Measurements from ENCODE around the gene UBA6. TPM values are rescaled to one million over a fixed set of nuclear protein-coding genes. Genes with fewer than 3 reads are reported as not detected.

The UBA6 gene
- total RNA-seq, 1 experiment from 2014 or later: 83.1 TPM

DNA sequence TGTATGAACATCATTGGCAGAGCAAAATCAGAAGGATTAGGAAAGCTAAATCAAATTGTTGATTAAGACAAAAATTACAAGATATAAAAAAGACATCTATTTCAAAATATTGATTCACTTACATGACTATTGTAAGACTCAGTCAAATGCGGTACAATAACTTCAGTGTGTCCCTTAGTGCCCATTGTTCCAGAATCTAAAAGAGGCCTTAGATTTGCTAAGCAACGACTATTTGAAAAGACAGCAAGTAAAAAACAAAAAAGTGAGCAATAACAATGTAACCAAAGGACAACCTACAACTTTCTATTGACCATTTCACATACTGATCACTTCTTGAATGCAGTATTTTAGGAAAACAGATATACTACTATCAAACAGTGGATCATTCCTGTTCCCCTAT is 65.6 kb downstream of the UBA6 start:
- no peak for DNase-seq (ENCODE audit: unreplicated experiment)
- Mint-ChIP-seq H3K4me1 (ENCODE audit: insufficient read depth, unreplicated experiment) (no peaks in the 10 kb centered on the region), H3K9me3 (ENCODE audit: unreplicated experiment) (no peaks in the 10 kb centered on the region), H3K4me3 (ENCODE audit: unreplicated experiment) (no peak overlapping the region), H3K27me3 (ENCODE audit: insufficient read depth, unreplicated experiment) (no peaks in the 10 kb centered on the region), H3K36me3 (ENCODE audit: insufficient read depth, unreplicated experiment) (peaks cover 61% of the 10 kb centered on the region), H3K27ac (ENCODE audit: low read depth, unreplicated experiment) (no peak overlapping the region)
- BruUV-seq (replicated peaks): no TSS peak
- intact Hi-C loops (cut with micrococcal nuclease): no loop called here
- POLR2A ChIA-PET: no interaction called here
- TF ChIP-seq, protein P1, sequence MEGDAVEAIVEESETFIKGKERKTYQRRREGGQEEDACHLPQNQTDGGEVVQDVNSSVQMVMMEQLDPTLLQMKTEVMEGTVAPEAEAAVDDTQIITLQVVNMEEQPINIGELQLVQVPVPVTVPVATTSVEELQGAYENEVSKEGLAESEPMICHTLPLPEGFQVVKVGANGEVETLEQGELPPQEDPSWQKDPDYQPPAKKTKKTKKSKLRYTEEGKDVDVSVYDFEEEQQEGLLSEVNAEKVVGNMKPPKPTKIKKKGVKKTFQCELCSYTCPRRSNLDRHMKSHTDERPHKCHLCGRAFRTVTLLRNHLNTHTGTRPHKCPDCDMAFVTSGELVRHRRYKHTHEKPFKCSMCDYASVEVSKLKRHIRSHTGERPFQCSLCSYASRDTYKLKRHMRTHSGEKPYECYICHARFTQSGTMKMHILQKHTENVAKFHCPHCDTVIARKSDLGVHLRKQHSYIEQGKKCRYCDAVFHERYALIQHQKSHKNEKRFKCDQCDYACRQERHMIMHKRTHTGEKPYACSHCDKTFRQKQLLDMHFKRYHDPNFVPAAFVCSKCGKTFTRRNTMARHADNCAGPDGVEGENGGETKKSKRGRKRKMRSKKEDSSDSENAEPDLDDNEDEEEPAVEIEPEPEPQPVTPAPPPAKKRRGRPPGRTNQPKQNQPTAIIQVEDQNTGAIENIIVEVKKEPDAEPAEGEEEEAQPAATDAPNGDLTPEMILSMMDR (IDR thresholded peaks at IDR 0.05; ENCODE audit: unreplicated experiment): no peak
- CTCF ChIA-PET: no interaction called here

DNA sequence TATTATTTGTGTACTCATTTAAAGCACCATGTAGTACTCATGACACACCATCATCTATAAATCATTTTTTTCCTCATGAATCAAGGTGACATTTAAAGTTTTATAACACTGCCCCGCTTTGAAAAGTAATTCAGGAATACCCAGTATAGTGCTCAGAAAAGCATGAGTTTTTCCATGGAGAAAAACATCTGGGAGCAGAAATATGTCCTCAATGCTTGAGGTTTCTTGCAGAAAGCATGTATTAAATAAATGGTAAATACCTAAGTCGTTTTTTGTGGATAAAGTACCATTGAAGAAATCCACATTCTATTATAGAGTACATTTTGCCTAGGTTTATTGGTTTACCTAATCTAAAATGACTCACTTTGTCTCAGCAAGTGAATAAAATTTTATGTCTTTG is 66.2 kb downstream of the UBA6 start:
- CTCF ChIA-PET: no interaction called here
- H3K4me3 Mint-ChIP-seq (ENCODE audit: unreplicated experiment): no peak overlapping the region
- H3K9me3 Mint-ChIP-seq (ENCODE audit: unreplicated experiment): no peaks in the 10 kb centered on the region
- intact Hi-C loops (cut with micrococcal nuclease): no loop called here
- peaks cover 66% of the 10 kb centered on the region for H3K36me3 Mint-ChIP-seq (ENCODE audit: insufficient read depth, unreplicated experiment)
- no TSS peak for BruUV-seq (replicated peaks)
- H3K4me1 Mint-ChIP-seq (ENCODE audit: insufficient read depth, unreplicated experiment): no peaks in the 10 kb centered on the region
- no peak for DNase-seq (ENCODE audit: unreplicated experiment)
- TF ChIP-seq, protein P1 (IDR thresholded peaks at IDR 0.05; ENCODE audit: unreplicated experiment): no peak
- H3K27ac Mint-ChIP-seq (ENCODE audit: low read depth, unreplicated experiment): no peak overlapping the region
- H3K27me3 Mint-ChIP-seq (ENCODE audit: insufficient read depth, unreplicated experiment): no peaks in the 10 kb centered on the region
- POLR2A ChIA-PET: no interaction called here

DNA sequence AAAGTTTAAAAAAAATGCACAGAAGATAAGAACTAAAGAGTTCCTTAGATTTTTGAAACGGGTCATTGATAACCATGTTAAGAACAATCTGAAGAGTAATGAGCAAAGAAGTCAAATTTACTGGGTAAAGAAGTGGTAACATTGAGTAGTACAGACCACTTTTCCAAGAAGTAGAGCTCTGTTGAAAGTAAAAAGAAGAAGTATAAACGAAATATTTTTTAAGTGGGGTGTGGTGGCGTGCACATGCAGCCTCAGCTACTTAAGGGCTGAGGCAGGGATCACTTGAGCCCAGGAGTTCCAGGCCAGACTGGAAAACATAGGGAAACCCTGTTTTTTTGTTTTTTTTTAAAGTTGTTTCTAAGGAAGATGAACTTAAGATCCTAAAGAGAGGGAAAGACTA is 68.5 kb downstream of the UBA6 start:
- intact Hi-C loops (cut with micrococcal nuclease): no loop called here
- TF ChIP-seq, protein P1 (IDR thresholded peaks at IDR 0.05; ENCODE audit: unreplicated experiment): no peak

DNA sequence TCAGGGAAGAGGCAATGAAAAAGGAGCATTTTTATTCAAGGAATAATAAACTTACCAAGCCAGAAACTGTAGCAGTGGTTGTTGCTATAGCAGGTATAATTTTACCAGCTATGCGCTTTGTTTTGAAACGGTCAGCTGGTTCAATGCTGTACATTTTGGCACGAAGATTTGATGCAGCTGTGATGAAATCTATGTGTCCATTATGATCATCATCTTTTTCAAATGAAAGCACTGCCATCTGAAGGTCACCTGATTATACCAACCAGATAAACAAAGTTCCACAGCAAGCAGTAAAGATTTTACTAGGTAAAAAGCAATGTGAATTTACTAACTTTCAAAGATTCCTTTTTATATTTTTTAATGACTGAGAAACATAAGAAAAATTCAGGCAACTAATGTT is 76.0 kb downstream of the UBA6 start:
- TF ChIP-seq, protein P1 (IDR thresholded peaks at IDR 0.05; ENCODE audit: unreplicated experiment): no peak
- Mint-ChIP-seq H3K27ac (ENCODE audit: low read depth, unreplicated experiment) (no peak overlapping the region), H3K36me3 (ENCODE audit: insufficient read depth, unreplicated experiment) (peaks cover 40% of the 10 kb centered on the region), H3K27me3 (ENCODE audit: insufficient read depth, unreplicated experiment) (no peaks in the 10 kb centered on the region), H3K4me3 (ENCODE audit: unreplicated experiment) (no peak overlapping the region), H3K9me3 (ENCODE audit: unreplicated experiment) (no peaks in the 10 kb centered on the region), H3K4me1 (ENCODE audit: insufficient read depth, unreplicated experiment) (no peaks in the 10 kb centered on the region)
- ChIA-PET CTCF (no interaction called here), POLR2A (interaction anchor here (1.5 kb wide), 1 partner anchor 80 kb away, joined by 3 read pairs; no protein-coding TSS in a partner anchor)
- BruUV-seq (replicated peaks): no TSS peak
- DNase-seq (ENCODE audit: unreplicated experiment): no peak
- intact Hi-C loops (cut with micrococcal nuclease): loop anchor here (1.0 kb wide), 1 partner anchor 76 kb away; no protein-coding TSS in a partner anchor

More for the DNA sequence above, 68.5 kb downstream of the UBA6 start:
- BruUV-seq (replicated peaks): no TSS peak
- CTCF ChIA-PET: interaction anchor here (0.5 to 0.7 kb wide), 2 partner anchors 8 to 660 kb away, joined by 3 to 4 read pairs; no protein-coding TSS in a partner anchor
- POLR2A ChIA-PET: no interaction called here
- no peaks in the 10 kb centered on the region for H3K9me3 Mint-ChIP-seq (ENCODE audit: unreplicated experiment)
- no peak overlapping the region for H3K4me3 Mint-ChIP-seq (ENCODE audit: unreplicated experiment)
- H3K27ac Mint-ChIP-seq (ENCODE audit: low read depth, unreplicated experiment): no peak overlapping the region
- DNase-seq (ENCODE audit: unreplicated experiment): no peak
- no peaks in the 10 kb centered on the region for H3K27me3 Mint-ChIP-seq (ENCODE audit: insufficient read depth, unreplicated experiment)
- no peaks in the 10 kb centered on the region for H3K4me1 Mint-ChIP-seq (ENCODE audit: insufficient read depth, unreplicated experiment)
- peaks cover 65% of the 10 kb centered on the region for H3K36me3 Mint-ChIP-seq (ENCODE audit: insufficient read depth, unreplicated experiment)
